Measurements from ENCODE around the gene ADAMTS13. TPM values are rescaled to one million over a fixed set of nuclear protein-coding genes. Genes with fewer than 3 reads are reported as not detected.

The ADAMTS13 gene
- total and polyA plus RNA-seq, 9 of the 15 experiments (the other 6 are each of a cell fraction or from before 2014, with no cell fraction given): 0.03 to 0.20 (median 0.04) TPM; not detected in 4

DNA sequence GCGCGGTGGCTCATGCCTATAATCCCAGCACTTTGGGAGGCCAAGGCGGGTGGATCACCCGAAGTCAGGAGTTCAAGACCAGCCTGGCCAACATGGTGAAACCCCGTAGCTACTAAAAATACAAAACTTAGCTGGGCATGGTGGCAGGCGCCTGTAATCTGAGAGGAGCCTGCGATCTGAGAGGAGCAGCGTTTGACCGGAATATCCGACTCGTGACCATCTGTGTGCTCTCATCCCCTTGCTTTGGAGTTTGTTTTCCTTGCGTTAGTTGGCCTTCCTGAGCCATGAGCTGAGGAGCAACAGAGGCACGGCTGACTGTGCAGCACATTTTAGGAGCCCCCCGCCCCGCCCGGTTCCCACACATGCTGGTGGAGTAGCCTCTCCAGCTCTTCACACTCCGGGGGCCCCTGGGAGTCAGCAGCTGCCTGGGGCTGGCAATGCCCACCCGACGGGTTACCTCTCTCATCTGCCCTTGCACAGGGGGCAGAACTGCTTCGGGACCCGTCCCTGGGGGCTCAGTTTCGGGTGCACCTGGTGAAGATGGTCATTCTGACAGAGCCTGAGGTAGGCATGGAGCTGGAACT lies 3.0 kb downstream of the ADAMTS13 start:
- Histone ChIP-seq H3K27ac (ENCODE audit: extremely low read depth, low read depth, low read length) (no peak overlapping the region), H3K4me3 (no peak overlapping the region), H2AFZ (ENCODE audit: low read depth, low read length) (no peak overlapping the region), H3K36me3 (ENCODE audit: control insufficient read depth, insufficient read depth, low read length) (no peaks in the 10 kb centered on the region), H3K9me3 (replicated peaks; ENCODE audit: control insufficient read depth, insufficient read depth, low read depth, low read length) (no peaks in the 10 kb centered on the region), H3K79me2 (ENCODE audit: control insufficient read depth, insufficient read depth, low read length) (no peaks in the 10 kb centered on the region), H3K9me1 (ENCODE audit: control insufficient read depth, insufficient read depth, low read length) (peaks cover 3% of the 10 kb centered on the region), H3K4me2 (ENCODE audit: insufficient read depth, low read length) (no peak overlapping the region), H3K9ac (ENCODE audit: insufficient read depth in 1 of 2, low read depth in 2 of 2, low read length in 2 of 2) (no peak overlapping the region; a peak in 1 of 4 replicates), H3K27me3 (ENCODE audit: control insufficient read depth in 2 of 2, insufficient read depth in 2 of 2, low read length in 2 of 2) (peaks cover 24 to 34% of the 10 kb centered on the region in 2 experiments), H4K20me1 (replicated peaks; ENCODE audit: control insufficient read depth, insufficient read depth, low read length) (no peaks in the 10 kb centered on the region), H3K4me1 (replicated peaks in 1 of 2; ENCODE audit: control insufficient read depth in 2 of 2, insufficient read depth in 2 of 2, low read length in 2 of 2) (peaks cover 13 to 40% of the 10 kb centered on the region in 2 experiments; a peak in 3 of 5 replicates)
- FAIRE-seq (no peak), DNase-seq (ENCODE audit: extremely low read depth in 1 of 4, low spot score in 3 of 4) (no peak), ATAC-seq (no peak)
- ChIA-PET CTCF (ENCODE audit: low intra/inter-chr PET ratio) (no interaction called here), POLR2A (interaction anchor here (1.5 to 1.7 kb wide), 2 partner anchors 8 to 53 kb away, joined by 3 to 5 read pairs; no protein-coding TSS in a partner anchor)
- TF ChIP-seq CHD4 (IDR thresholded peaks at IDR 0.05; ENCODE audit: insufficient read depth, insufficient replicate concordance, low read depth, low read length, poor library complexity, severe bottlenecking) (no peak), FOXK1 (CRISPR knock-in tag; IDR thresholded peaks at IDR 0.05; ENCODE audit: borderline replicate concordance) (no peak), U2AF2 (optimal IDR thresholded peaks at IDR 0.05; ENCODE audit: low read depth, low read length) (no peak)
- in situ Hi-C loops (cut with MboI): no loop called here
- no TSS peak for BruUV-seq (replicated peaks)
- 8% methylated on average over 19 of the region's 22 CpGs for WGBS (ENCODE audit: insufficient coverage, low coverage, missing lambda C conversion rate)
- intact Hi-C loops (cut with micrococcal nuclease): no loop called here

DNA sequence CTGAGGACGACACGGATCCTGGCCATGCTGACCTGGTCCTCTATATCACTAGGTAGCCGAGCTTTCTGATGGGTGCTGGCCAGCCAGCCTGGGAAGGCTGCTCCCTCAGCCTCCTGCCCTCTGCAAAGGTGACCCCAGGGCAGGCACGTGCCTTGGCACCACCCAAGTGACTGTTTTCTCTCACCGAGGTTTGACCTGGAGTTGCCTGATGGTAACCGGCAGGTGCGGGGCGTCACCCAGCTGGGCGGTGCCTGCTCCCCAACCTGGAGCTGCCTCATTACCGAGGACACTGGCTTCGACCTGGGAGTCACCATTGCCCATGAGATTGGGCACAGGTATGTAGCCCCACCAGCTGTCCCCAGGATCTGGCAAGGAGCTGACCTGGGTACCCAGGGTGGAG lies 3.8 kb downstream of the ADAMTS13 start:
- H4K20me1 ChIP-seq (replicated peaks; ENCODE audit: control insufficient read depth, insufficient read depth, low read length): no peaks in the 10 kb centered on the region
- ChIA-PET POLR2A (interaction anchor here (1.2 to 1.7 kb wide), 3 partner anchors 9 to 66 kb away, joined by 3 to 5 read pairs (median 3); no protein-coding TSS in a partner anchor), CTCF (ENCODE audit: low intra/inter-chr PET ratio) (interaction anchor here (0.6 kb wide), 1 partner anchor 68 kb away, joined by 3 read pairs; no protein-coding TSS in a partner anchor)
- WGBS (ENCODE audit: insufficient coverage, low coverage, missing lambda C conversion rate): 11% methylated on average over 11 of the region's 11 CpGs
- H3K9ac ChIP-seq (ENCODE audit: insufficient read depth in 1 of 2, low read depth in 2 of 2, low read length in 2 of 2): peak overlapping the region in 1 of 2 experiments; percentile 55; a peak in 2 of 4 replicates
- H3K27me3 ChIP-seq (ENCODE audit: control insufficient read depth in 2 of 2, insufficient read depth in 2 of 2, low read length in 2 of 2): peaks cover 24 to 34% of the 10 kb centered on the region in 2 experiments
- no peak overlapping the region for H3K4me2 ChIP-seq (ENCODE audit: insufficient read depth, low read length)
- H3K4me3 ChIP-seq: no peak overlapping the region
- peaks cover 13 to 40% of the 10 kb centered on the region in 2 experiments; a peak in 3 of 5 replicates for H3K4me1 ChIP-seq (replicated peaks in 1 of 2; ENCODE audit: control insufficient read depth in 2 of 2, insufficient read depth in 2 of 2, low read length in 2 of 2)
- FAIRE-seq (no peak), ATAC-seq (no peak), DNase-seq (ENCODE audit: extremely low read depth in 1 of 4, low spot score in 3 of 4) (no peak)
- no peaks in the 10 kb centered on the region for H3K9me3 ChIP-seq (replicated peaks; ENCODE audit: control insufficient read depth, insufficient read depth, low read depth, low read length)
- no peak overlapping the region for H3K27ac ChIP-seq (ENCODE audit: extremely low read depth, low read depth, low read length)
- intact Hi-C loops (cut with micrococcal nuclease): no loop called here
- BruUV-seq (replicated peaks): no TSS peak
- H2AFZ ChIP-seq (ENCODE audit: low read depth, low read length): no peak overlapping the region
- in situ Hi-C loops (cut with MboI): no loop called here
- H3K9me1 ChIP-seq (ENCODE audit: control insufficient read depth, insufficient read depth, low read length): peaks cover 3% of the 10 kb centered on the region
- no peak for TF ChIP-seq TBP (optimal IDR thresholded peaks at IDR 0.05; ENCODE audit: low read depth, low read length)
- TF ChIP-seq SUPT5H (IDR thresholded peaks at IDR 0.05): no peak
- TF ChIP-seq, protein P1, sequence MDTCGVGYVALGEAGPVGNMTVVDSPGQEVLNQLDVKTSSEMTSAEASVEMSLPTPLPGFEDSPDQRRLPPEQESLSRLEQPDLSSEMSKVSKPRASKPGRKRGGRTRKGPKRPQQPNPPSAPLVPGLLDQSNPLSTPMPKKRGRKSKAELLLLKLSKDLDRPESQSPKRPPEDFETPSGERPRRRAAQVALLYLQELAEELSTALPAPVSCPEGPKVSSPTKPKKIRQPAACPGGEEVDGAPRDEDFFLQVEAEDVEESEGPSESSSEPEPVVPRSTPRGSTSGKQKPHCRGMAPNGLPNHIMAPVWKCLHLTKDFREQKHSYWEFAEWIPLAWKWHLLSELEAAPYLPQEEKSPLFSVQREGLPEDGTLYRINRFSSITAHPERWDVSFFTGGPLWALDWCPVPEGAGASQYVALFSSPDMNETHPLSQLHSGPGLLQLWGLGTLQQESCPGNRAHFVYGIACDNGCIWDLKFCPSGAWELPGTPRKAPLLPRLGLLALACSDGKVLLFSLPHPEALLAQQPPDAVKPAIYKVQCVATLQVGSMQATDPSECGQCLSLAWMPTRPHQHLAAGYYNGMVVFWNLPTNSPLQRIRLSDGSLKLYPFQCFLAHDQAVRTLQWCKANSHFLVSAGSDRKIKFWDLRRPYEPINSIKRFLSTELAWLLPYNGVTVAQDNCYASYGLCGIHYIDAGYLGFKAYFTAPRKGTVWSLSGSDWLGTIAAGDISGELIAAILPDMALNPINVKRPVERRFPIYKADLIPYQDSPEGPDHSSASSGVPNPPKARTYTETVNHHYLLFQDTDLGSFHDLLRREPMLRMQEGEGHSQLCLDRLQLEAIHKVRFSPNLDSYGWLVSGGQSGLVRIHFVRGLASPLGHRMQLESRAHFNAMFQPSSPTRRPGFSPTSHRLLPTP (IDR thresholded peaks at IDR 0.05; ENCODE audit: borderline replicate concordance, extremely low read depth, insufficient read length): no peak
- TF ChIP-seq GABPB1 (CRISPR knock-in tag; IDR thresholded peaks at IDR 0.05): no peak
- TF ChIP-seq RFX5 (IDR thresholded peaks at IDR 0.05; ENCODE audit: low read depth, low read length): no peak
- TF ChIP-seq ZNF41 (CRISPR knock-in tag; conservative IDR thresholded peaks at IDR 0.05): no peak
- H3K36me3 ChIP-seq (ENCODE audit: control insufficient read depth, insufficient read depth, low read length): no peaks in the 10 kb centered on the region
- H3K79me2 ChIP-seq (ENCODE audit: control insufficient read depth, insufficient read depth, low read length): no peaks in the 10 kb centered on the region
